Hematopoietic multipotent progenitor cell (in vitro differentiated cells): ENCODE results near the gene COA5. TPM values are rescaled to one million over a fixed set of nuclear protein-coding genes. Genes with fewer than 3 reads are reported as not detected.

ENCODE experiments used
- DNase-seq, 3 donors: peaks; one replicate each; pipeline ENCODE4 v3.0.0-alpha.2; 2011 to 2015; ENCODE audit warnings: low read depth in 2 of 3, low spot score in 2 of 3
- total RNA-seq: library from RNA; depleted of rRNA; stranded (reverse); fragments of >200 nt; gene quantifications from one replicate; pipeline ENCODE4 v1.2.3, GENCODE V29; 2012

The COA5 gene
- total RNA-seq, 1 donor = 14.5 TPM

DNA sequence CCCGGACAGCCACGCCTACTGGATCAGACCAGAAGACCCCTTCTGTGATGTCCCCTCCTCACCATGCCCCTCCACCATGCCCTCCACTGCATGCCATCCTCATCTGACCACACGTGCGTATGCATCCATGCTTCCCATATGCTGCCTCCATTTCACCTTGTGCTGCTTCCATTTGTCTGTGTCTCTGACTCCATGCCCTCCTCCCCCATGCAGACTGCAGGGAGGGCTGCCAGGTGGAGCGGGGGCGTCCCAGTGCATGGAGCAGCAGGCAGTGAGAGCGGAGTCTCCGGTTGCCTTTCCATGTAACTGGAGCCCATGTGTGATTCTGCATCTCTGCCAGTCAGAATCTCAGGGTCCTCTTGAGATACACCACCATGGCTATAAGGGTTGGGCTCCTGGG is 52.6 kb downstream of the COA5 start:
- DNase-seq = no peak

DNA sequence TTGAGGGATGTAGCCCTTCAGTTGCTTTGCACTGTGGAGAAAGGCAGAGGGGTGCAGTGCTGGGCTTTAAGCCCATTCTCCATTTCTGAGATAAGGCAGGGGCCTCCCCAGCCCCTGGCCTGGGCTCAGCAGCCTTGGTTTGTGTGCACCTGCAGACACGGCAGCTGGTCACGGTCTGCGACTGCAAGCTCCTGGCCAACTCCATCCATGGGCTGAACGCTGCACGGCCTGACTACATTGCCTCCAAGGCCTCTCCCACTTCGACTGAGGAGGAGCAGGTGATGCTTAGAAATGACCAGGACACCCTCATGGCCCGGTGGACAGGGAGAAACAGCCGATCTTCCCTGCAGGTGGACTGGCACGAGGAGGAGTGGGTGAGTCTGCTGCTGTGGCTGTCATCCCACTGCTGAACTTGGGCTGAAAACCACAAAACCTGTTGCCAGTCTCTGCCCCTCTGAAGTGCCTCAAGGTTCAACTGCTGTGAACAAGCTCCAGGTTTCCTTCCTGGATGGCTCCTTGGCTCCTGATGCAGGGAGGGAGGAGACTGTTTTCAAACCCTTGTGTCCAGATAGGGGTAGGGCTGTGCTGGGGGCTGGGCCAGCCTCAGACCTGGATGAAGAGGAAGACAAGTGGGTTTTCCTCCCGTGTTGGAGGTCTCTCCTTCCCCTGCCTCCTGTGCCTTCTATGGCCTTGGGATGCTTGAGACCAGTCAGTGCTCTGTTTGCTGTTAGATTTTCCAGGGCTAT is 54.0 kb downstream of the COA5 start:
- no peak for DNase-seq

DNA sequence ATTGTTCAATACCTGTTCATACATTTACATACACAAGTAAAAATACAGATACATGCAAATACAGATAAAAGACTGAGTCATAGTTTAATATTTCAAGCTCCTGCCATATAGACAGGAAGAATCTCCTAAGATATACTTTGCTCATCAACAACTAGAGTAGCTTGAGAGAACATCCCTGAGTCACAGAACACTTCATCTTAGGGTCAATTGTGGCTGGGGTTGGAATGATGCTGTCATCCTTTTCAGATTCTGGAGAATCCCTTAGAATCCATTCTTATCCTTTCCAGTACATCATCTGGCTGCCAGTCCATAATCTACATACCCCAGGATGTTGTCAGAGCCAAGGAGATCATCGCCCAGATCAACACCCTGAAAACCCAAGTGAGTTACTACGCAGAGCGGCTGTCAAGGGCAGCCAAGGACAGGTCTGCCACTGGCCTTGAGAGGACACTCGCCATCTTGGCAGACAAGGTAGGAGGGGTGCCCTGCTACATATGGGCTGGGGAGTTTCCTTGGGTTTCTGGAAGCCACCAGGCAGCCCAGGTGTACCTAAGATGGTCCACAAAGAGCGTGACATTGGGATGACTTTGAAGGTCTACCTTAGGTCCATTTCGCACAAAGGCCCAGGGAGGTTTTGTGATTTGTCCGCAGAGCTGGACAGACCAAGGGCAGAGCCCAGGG is 55.7 kb downstream of the COA5 start:
- no peak for DNase-seq

DNA sequence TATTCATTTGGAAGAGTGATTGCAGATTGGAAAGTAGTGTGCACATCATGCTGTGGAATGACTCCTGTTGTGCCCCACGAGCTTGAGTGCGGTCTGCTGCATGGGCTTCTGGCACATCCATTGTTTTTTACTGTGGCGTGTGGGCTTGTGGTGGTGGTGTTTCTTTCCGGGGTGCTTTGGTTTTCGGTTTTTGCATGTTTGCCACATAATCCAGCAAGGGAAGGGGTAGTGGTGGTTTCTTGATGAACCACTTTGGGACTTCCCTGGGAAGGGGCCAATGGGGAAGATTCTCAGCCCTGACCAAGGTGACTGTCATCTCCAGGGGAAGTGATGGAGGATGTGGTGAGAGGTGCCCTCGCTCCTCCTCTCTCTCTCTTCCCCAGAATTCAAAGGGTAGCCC is 57.0 kb downstream of the COA5 start:
- no peak for DNase-seq

DNA sequence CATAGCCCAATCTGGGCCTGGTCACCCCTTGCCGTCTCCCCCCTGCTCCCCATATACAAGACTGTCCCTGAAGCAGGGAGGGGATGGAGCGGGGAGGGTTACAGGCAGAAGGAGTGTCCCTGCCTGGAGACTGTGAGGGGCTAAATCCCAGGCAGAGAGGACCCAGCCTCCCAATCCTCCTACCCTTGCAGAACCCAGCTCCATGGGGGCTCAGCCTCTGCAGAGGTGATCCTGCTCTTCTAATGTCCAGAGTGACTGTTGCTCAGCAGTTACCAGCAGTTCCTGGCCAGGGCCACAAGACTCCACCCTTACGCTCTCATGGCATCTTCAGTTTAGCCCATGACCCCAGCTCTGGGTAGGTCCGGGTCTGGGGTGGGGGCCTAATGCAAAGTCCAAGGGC is 58.1 kb downstream of the COA5 start:
- no peak for DNase-seq

Other genes starting within 250 kb of the COA5 start
- gene INPP4A, start 163.7 kb downstream of the COA5 start, total RNA-seq = 52.8 TPM
- gene UNC50, start 77 bp upstream of the COA5 start, total RNA-seq = 21.8 TPM
- 6.7 TPM for gene MGAT4A, start 122.6 kb upstream of the COA5 start, total RNA-seq